Heart left ventricle (tissue), 16 donors: Measurements from ENCODE around the gene DAD1. TPM values are rescaled to one million over a fixed set of nuclear protein-coding genes. Genes with fewer than 3 reads are reported as not detected.

Experiments
- ATAC-seq, 4 donors: fragments of 200-7000 bp; cut with Tn5 transposase; one replicate each; pipeline ENCODE4 v1.9.1; 2020 to 2022; ENCODE audit warnings: moderate library complexity in 4 of 4, mild to moderate bottlenecking in 3 of 4, moderate number of reproducible peaks in 1 of 4
- DNase-seq, 5 donors: peaks; one replicate each; pipeline ENCODE4 v3.0.0-alpha.2; 2020
- H3K27ac ChIP-seq, 12 donors: fragments of 200-600 bp; sonication (generic) in 4 of 12; one replicate each; pipeline versions ENCODE4 v1.5.0 to v1.8.0; 2016 to 2022; ENCODE audit warnings: mild to moderate bottlenecking in 2 of 12
- H3K27me3 ChIP-seq, 9 donors: fragments of 200-600 bp; sonication (generic) in 2 of 9; one replicate each; pipeline versions ENCODE4 v1.5.1 to v1.8.0; 2016 to 2022; ENCODE audit warnings: mild to moderate bottlenecking in 3 of 9
- H3K36me3 ChIP-seq, 9 donors: fragments of 200-600 bp; sonication (generic) in 2 of 9; one replicate each; pipeline versions ENCODE4 v1.5.0 to v1.8.0; 2018 to 2022; ENCODE audit warnings: mild to moderate bottlenecking in 2 of 9
- H3K4me1 ChIP-seq, 12 donors: fragments of 200-600 bp; sonication (generic) in 4 of 12; one replicate each; pipeline versions ENCODE4 v1.5.0 to v1.8.0; 2016 to 2022; ENCODE audit warnings: mild to moderate bottlenecking in 3 of 12
- H3K4me3 ChIP-seq, 12 donors: fragments of 200-600 bp; sonication (generic) in 4 of 12; one replicate each; pipeline versions ENCODE4 v1.5.0 to v1.8.0; 2017 to 2022; ENCODE audit warnings: mild to moderate bottlenecking in 9 of 12, moderate library complexity in 4 of 12
- H3K9me3 ChIP-seq, 12 donors: fragments of 200-600 bp; sonication (generic) in 4 of 12; one replicate each; pipeline versions ENCODE4 v1.5.0 to v1.8.0; 2016 to 2022; ENCODE audit warnings: mild to moderate bottlenecking in 1 of 12
- POLR2A ChIP-seq, 2 donors: fragments of 450-650 bp; IDR thresholded peaks; one replicate each; pipeline ENCODE4 v1.6.1; 2017; ENCODE audit warnings: antibody characterized with exemption in 2 of 2, mild to moderate bottlenecking in 2 of 2, moderate library complexity in 2 of 2
- WGBS, 4 donors: extraction: QIAGEN DNeasy Blood & Tissue Kit in 2 of 4; methylation state at CpG; one replicate each; pipeline versions ENCODE4 v1.1.5 to v1.1.7; 2013 to 2018; 5-methylcytosine and 5-hydroxymethylcytosine counted together
- intact Hi-C, 10 donors: fragments of 100-400 bp; cut with DNase I; formaldehyde crosslinking; loops; one replicate each; pipeline versions ENCODE4 v1.11.1 to v1.14.2; 2022
- polyA plus RNA-seq, 2 donors: library from polyadenylated mRNA; stranded (reverse); fragments of 200-250 nt; gene quantifications; one replicate each; pipeline ENCODE4 v1.2.3, GENCODE V29; 2013
- total RNA-seq, 9 donors: library from RNA; depleted of rRNA in 2 of 9; stranded (reverse); fragments of >200 nt in 2 of 9; fragmentation: NEBNext Ultra II Directional in 3 of 9; extraction: Animal tissue kit (Norgen Biotek cat#: 25700) in 3 of 9; gene quantifications; one replicate each; pipeline versions ENCODE4 v1.1.0 to v1.2.4, GENCODE V29; 2016 to 2023
- TF ChIP-seq, protein P1 (sequence below), 12 donors: fragments of 200-600 bp; sonication (generic) in 4 of 12; IDR thresholded peaks; one replicate each; pipeline versions ENCODE4 v1.5.0 to v1.8.0; 2018 to 2022; ENCODE audit warnings: antibody characterized with exemption in 12 of 12, mild to moderate bottlenecking in 5 of 12
- donor health status: ischemic (EF 13 %, LVEDD 7.1; RV severe dilation, severe dysfunction).
- donor health status: healthy with polysubstance abuse.
- donor health status: DM: no; HTN: yes; CAD: no.
- donor health status: DM: no; HTN: no; CAD: no.
- donor health status: ischemic (EF 25% LVEDD 6.9; RV normal size, moderate dysfunction).
- donor health status: ischemic (EF 25% LVEDD 5.7; RV mildly dilated, moderate dysfunction).
- donor health status: healthy.
- donor health status: DM: yes; HTN: yes; CAD: no.
- donor health status: ischemic (EF 35%, LVEDD 5.7; RV mildly dilated, moderate dysfunction).
- donor health status: nonischemic (EF 11% LVEDD 7.7; RV severe dilation, severe dysfunction).
- donor health status: DM: yes; HTN: yes; CAD: no.
- donor health status: PGD.
- donor health status: ischemic (EF 29% LVEDD 5.4; RV normal size, mild dysfunction).
- donor health status: nonischemic (EF 23%, LVEDD 6.1; RV moderate dilation, normal function).

Gene DAD1
- total and polyA plus RNA-seq, 11 donors: 108 to 402 (median 147) TPM

DNA sequence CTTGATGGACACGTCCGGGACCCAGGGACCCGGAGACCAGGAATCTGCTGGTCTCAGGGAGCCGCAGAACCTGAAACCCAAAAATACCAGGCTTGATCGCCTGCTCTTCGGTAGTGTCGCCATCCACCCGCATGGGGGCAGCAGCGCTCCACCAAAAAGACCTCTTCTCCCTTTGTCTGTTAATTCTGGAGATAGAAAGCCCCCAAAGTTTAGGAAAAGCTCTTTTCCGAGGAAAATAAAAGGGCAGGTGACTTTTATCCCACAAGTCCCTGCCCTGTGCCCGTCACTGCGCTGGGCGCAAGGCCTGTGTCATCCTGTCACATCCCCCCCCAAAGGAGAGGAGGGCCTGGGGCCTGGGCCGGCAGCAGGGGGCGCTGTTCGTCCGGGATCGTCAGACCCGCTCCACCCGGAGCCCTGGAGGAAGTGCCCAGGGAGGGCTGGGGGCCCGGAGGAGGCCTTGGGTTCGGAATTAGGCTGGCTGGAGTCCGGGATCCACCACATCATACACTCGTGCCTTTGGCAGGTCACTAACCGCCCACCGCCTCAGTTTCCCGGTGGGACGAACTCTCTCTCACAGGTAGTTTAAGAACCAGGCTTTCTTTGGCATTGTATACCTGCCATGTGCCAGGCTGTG lies 31.9 kb downstream of the DAD1 start:
- ATAC-seq: peak; percentile 84 to 89 (median 87)
- 8 to 15% (median 9%) methylated on average over 23 to 28 of the region's 28 CpGs for whole genome bisulfite sequencing, 4 donors
- Histone ChIP-seq H3K4me3 (peak overlapping the region in 10 of 12 donors; percentile 29 to 52 (median 42)), H3K27ac (peak overlapping the region in 11 of 12 donors; percentile 3 to 83 (median 55)), H3K4me1 (peaks cover 0 to 70% (median 30%) of the 10 kb centered on the region in 12 donors), H3K9me3 (no peaks in the 10 kb centered on the region), H3K36me3 (peaks cover 0 to 2% (median 0%) of the 10 kb centered on the region in 9 donors), H3K27me3 (no peaks in the 10 kb centered on the region)
- peak; percentile 76 to 95 (median 86) for DNase-seq
- TF ChIP-seq, protein P1, sequence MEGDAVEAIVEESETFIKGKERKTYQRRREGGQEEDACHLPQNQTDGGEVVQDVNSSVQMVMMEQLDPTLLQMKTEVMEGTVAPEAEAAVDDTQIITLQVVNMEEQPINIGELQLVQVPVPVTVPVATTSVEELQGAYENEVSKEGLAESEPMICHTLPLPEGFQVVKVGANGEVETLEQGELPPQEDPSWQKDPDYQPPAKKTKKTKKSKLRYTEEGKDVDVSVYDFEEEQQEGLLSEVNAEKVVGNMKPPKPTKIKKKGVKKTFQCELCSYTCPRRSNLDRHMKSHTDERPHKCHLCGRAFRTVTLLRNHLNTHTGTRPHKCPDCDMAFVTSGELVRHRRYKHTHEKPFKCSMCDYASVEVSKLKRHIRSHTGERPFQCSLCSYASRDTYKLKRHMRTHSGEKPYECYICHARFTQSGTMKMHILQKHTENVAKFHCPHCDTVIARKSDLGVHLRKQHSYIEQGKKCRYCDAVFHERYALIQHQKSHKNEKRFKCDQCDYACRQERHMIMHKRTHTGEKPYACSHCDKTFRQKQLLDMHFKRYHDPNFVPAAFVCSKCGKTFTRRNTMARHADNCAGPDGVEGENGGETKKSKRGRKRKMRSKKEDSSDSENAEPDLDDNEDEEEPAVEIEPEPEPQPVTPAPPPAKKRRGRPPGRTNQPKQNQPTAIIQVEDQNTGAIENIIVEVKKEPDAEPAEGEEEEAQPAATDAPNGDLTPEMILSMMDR (IDR thresholded peaks at IDR 0.05): peak in 10 of 12 donors; percentile 93 to 100 (median 98)
- TF ChIP-seq POLR2A (IDR thresholded peaks at IDR 0.05): peak in 1 of 2 donors; percentile 22
- intact Hi-C loops: loop anchor here (1.0 to 10.0 kb wide), 18 partner anchors 75 to 498 kb away; partner anchors contain the start of genes AJUBA (in 2 of the 10), SLC7A7 (in 2 of the 10) and CDH24 (in 1 of the 10)

DNA sequence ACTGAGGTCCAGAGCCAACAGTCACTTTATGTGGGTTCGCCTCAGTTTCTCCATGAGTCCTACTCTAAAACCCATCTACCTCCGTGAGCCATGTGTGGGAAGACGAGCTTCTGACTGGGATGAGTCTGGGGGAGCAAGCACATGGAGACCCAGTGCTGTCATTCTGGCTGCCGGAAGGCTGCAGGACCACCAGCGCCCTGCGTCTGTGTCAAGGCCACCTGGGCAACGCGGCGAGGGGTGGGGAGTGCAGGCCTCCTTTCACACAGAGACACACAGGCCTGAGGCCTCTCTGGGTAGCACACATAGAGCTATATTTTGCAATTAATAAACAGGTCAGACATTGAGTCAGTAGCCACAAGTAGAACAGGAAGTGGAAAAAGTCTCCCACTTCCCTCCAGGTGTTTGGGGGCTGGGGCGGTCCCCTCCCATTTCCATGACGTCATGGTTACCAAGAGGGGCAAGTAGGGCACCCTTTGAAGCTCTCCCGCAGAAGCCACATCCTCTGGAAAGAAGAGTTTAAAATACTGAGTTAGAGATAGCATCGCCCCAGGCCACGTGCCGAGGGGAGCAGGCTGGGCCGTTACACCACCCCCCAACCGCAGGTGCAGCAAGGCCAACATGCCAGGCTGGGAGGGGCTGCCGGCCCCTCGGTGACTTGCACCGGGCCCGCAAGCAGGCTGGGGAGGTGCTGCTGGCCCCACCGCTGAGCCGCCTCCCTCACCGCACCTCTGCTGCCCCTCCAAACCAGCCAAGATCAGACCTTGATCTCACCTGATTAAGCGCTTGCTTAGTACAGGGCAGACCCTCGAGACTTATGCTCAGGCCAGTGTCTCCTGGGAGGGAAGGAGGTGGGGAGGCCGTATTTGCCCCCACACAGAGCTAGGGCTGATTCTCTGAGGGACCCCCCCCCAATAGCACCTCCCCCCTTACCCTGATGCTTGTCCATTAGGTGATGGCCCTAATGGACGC lies 32.7 kb downstream of the DAD1 start:
- 50 to 59% (median 54%) methylated on average over 17 to 28 of the region's 28 CpGs for WGBS, 4 donors
- Histone ChIP-seq H3K27me3 (no peaks in the 10 kb centered on the region), H3K36me3 (no peaks in the 10 kb centered on the region), H3K4me3 (peak overlapping the region in 8 of 12 donors; percentile 29 to 52 (median 40)), H3K27ac (peak overlapping the region in 10 of 12 donors; percentile 3 to 89 (median 61)), H3K9me3 (no peaks in the 10 kb centered on the region), H3K4me1 (peaks cover 0 to 67% (median 30%) of the 10 kb centered on the region in 12 donors)
- TF ChIP-seq, protein P1 (IDR thresholded peaks at IDR 0.05): no peak
- TF ChIP-seq POLR2A (IDR thresholded peaks at IDR 0.05): no peak
- DNase-seq (peak in 4 of 5 donors; percentile 40 to 85 (median 54)), ATAC-seq (peak in 3 of 4 donors; percentile 4 to 56 (median 10))
- intact Hi-C loops: loop anchor here (2.0 to 10.0 kb wide), 17 partner anchors 74 to 498 kb away; partner anchors contain the start of genes AJUBA (in 2 of the 10), SLC7A7 (in 2 of the 10) and CDH24 (in 1 of the 10)

DNA sequence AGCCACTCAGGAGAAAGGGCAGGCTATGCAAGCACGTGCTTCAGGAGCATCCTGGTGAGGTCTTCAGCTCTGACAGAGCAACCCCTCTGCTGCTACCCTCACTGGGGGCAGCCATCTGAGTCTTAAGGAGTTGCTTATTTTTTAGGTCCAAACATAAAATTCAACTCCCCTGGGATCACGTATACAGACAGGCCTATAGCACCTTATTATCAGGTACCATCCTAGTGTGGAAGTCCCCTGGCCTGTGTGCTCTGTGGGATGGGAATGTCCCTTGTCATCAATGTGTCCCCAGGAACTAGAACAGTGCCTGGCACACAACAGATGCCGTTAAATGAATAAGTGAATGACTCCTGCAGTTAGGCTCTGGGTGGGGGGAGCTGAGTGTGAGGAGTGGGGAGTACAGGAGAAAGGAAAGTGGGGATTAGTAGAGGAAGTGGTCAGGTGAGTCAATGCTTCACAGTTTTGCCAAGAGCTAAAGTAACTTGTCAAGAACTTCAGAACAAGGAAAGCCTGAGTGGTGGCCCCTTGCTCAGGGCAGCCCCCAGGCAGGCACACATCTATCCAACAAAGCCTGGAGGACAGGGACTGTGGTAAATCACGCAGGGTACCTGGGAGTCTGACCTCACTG lies 33.5 kb downstream of the DAD1 start:
- intact Hi-C loops: loop anchor here (2.0 to 10.0 kb wide), 17 partner anchors 73 to 499 kb away; partner anchors contain the start of genes AJUBA (in 2 of the 10), SLC7A7 (in 2 of the 10) and CDH24 (in 1 of the 10)
- Histone ChIP-seq H3K4me3 (no peak overlapping the region), H3K4me1 (peaks cover 0 to 68% (median 31%) of the 10 kb centered on the region in 12 donors), H3K27me3 (no peaks in the 10 kb centered on the region), H3K9me3 (no peaks in the 10 kb centered on the region), H3K27ac (peak overlapping the region in 4 of 12 donors; percentile 34 to 89 (median 51)), H3K36me3 (no peaks in the 10 kb centered on the region)
- TF ChIP-seq POLR2A (IDR thresholded peaks at IDR 0.05): no peak
- TF ChIP-seq, protein P1 (IDR thresholded peaks at IDR 0.05): no peak
- 88 to 94% (median 89%) methylated on average over 4 of the region's 4 CpGs for WGBS, 4 donors
- no peak for ATAC-seq
- DNase-seq: no peak
